NB4 (cell line): ENCODE measurements around the gene DENND4A.

Experiments used
- DNase-seq: peaks from one replicate; pipeline ENCODE4 v3.0.0; 2010; ENCODE audit warnings: low read depth
- H3K4me3 ChIP-seq: one replicate; pipeline ENCODE4 v1.5.1; 2011; ENCODE audit warnings: mild to moderate bottlenecking, low read depth, low read length, moderate library complexity
- MYC ChIP-seq: IDR thresholded peaks from 2 replicates; pipeline ENCODE4 v1.6.1; 2011; ENCODE audit warnings: low read depth, low read length
- POLR2A ChIP-seq: IDR thresholded peaks from 2 replicates; pipeline ENCODE4 v1.6.1; 2011; ENCODE audit warnings: mild to moderate bottlenecking; ENCODE audit not compliant: insufficient read length; ENCODE audit errors: extremely low read depth
- TF ChIP-seq, protein P1 (sequence below): IDR thresholded peaks from one replicate; pipeline ENCODE4 v1.5.1; 2012; ENCODE audit warnings: low read depth, low read length
- TF ChIP-seq, protein P2 (sequence below): IDR thresholded peaks from 2 replicates; pipeline ENCODE4 v1.6.1; 2011; ENCODE audit warnings: low read depth, low read length

DENND4A gene

DNA sequence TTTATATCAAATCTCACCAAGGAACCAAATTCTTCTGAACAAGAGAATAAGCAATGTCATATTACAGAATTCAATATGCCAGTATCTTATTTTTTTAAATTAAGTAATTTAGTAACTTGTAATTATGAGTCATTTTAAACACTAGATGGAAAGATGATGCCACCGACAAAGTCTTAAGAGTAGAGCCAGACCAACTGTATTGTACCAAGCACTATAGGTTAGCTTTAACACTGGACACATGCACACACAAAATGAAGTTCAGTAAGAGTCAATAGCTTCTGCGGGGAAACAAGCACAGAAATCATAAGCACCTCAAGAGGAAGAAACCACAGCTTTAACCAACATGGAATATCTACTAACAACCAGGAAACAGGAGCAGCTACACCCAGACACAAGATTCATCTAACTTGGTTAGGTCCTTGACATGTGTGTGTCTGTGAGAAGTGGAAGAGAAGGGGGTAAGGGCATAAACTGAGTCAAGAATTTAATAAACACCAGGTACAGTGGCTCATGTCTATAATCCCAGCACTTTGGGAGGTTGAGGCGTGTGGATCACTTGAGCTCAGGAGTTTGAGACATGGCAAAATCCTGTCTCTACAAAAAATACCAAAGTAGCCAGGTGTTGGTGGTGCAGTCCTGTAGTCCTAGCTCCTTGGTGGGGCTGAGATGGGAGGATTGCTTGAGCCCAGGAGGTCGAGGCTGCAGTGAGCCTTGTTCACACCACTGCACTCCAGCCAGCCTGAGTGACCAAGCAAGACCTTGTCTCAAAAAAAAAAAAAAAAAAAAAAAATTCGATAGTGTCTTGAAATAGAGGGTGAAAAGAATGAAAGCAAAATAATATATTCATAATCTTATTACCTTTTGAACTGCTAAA is 28.9 kb downstream of the DENND4A start:
- H3K4me3 ChIP-seq: no peak overlapping the region
- TF ChIP-seq POLR2A: no peak
- no peak for TF ChIP-seq MYC
- TF ChIP-seq, protein P1, sequence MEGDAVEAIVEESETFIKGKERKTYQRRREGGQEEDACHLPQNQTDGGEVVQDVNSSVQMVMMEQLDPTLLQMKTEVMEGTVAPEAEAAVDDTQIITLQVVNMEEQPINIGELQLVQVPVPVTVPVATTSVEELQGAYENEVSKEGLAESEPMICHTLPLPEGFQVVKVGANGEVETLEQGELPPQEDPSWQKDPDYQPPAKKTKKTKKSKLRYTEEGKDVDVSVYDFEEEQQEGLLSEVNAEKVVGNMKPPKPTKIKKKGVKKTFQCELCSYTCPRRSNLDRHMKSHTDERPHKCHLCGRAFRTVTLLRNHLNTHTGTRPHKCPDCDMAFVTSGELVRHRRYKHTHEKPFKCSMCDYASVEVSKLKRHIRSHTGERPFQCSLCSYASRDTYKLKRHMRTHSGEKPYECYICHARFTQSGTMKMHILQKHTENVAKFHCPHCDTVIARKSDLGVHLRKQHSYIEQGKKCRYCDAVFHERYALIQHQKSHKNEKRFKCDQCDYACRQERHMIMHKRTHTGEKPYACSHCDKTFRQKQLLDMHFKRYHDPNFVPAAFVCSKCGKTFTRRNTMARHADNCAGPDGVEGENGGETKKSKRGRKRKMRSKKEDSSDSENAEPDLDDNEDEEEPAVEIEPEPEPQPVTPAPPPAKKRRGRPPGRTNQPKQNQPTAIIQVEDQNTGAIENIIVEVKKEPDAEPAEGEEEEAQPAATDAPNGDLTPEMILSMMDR: no peak
- TF ChIP-seq, protein P2, sequence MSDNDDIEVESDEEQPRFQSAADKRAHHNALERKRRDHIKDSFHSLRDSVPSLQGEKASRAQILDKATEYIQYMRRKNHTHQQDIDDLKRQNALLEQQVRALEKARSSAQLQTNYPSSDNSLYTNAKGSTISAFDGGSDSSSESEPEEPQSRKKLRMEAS: no peak
- no peak for DNase-seq

DNA sequence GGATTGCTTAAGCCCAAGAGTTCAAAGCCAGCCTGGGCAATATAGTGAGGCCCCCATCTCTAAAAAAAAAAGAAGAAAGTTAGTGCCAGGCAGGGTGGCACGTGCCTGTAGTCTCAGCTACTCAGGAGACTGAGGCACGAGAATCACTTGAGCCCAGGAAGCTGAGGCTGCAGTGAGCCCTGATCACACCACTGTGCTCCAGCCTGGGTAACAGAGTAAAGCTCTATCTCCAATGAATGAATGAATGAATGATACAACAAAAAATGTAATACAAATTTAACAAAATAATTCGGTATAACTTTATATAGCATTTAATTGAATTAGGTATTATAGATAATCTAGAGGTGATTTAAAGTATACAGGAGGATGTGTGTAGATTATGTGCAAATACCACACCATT is 29.7 kb downstream of the DENND4A start:
- no peak for TF ChIP-seq MYC
- no peak for DNase-seq
- H3K4me3 ChIP-seq: no peak overlapping the region

DNA sequence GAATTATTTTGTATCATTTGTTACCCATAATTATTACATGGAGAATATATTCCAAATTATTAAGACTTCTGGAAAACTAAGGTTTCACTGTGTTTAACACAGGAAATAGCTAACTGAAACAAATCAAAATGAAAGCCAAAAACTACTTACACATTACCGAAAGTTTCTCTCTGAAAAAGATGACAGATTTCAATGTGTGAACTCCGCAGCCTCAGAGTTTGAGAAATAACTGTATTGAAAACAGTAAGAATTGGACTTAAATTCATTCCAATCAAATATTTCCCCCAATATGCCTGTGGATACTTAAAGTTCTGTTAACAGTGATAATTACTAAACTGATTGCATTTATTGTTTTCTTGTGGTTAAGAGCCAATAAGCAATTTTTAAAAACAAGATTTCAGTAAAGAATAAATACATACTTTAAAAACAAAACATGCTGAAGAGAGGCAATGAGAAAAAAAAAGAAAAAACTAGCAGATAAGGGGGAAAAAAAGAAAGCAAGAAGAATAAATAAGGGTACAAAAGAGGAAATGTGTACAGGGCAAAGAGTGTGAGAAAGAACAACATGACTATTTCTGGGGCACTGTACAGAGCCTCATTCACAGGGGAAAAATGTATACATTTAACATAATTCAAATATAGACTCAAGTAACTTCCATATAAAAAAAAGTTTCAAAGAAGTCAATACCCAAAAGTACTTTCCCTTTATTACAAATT is 30.7 kb downstream of the DENND4A start:
- TF ChIP-seq, protein P2: no peak
- TF ChIP-seq MYC (no peak), POLR2A (no peak)
- TF ChIP-seq, protein P1: no peak
- no peak overlapping the region for H3K4me3 ChIP-seq
- no peak for DNase-seq

DNA sequence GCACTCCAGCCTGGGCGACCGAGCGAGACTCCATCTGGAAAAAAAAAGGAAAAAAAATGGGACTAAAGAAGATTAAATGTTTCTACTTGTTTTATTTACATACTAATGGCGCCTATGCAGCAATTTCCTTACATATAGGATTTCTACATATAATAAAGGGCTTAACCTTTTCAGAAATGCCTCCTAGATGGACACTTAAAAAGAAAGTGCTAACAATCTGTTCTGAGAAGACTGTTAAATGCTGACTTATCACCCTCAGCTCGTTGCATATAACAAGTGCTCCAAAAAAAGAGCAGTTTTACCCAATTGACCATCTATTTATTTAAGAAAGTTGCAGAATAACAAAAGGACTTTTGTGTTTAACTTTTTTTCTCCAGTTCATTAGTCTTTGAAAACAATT is 32.7 kb downstream of the DENND4A start:
- no peak overlapping the region for H3K4me3 ChIP-seq
- no peak for TF ChIP-seq MYC
- TF ChIP-seq, protein P1: no peak
- TF ChIP-seq, protein P2: no peak
- no peak for TF ChIP-seq POLR2A
- DNase-seq: no peak

DNA sequence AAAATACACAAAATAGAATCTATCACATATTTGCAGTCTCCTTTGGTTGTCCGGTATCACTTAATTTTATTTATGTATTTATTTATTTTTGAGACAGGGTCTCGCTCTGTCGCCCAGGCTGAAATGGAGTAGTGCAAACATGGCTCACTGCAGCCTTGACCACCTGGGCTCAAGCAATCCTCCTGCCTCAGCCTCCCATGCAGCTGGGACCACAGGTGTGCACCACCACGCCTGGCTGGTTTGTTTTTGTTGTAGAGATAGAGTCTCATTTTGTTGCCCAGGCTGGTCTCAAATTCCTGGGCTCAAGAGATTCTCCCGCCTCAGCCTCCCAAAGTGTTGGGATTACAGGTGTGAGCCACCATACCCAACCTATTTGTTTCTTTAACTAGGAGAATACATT is 33.9 kb downstream of the DENND4A start:
- DNase-seq: no peak
- TF ChIP-seq, protein P1: no peak
- no peak for TF ChIP-seq POLR2A

DNA sequence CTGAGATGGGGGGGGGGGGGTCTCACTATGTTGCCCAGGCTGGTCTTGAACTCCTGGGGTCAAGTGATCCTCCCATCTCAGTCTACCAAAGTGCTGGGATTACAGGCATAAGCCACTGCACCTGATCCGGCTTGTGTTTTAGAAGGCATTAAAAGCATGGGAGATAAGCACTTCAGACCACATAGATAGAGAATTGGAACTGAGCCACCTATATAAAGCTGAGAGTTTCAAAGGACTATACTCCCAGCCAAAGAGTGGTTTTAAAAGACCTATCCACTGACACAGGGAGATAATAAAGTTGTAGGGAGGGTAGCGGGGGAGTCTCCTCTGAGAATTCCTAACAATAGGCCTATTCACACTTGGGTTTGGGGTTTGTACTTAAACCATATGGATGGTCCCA is 34.8 kb downstream of the DENND4A start:
- H3K4me3 ChIP-seq: no peak overlapping the region
- DNase-seq: no peak
- TF ChIP-seq POLR2A (no peak), MYC (no peak)
- TF ChIP-seq, protein P1: no peak
- TF ChIP-seq, protein P2: no peak

More for the DNA sequence above, 33.9 kb downstream of the DENND4A start:
- no peak overlapping the region for H3K4me3 ChIP-seq
